A673 (cell line): ENCODE results near the gene FGD6.

Experiments
- CTCF ChIP-seq: fragments of 300-800, 200-600 bp; sonication (generic); conservative IDR thresholded peaks from 2 replicates; pipeline ENCODE4 v1.5.1; 2017; ENCODE audit warnings: low read depth, mild to moderate bottlenecking, antibody characterized with exemption, low read length, moderate library complexity, mixed read lengths
- EZH2 ChIP-seq: fragments of 200-600 bp; sonication (generic); IDR thresholded peaks from 2 replicates; pipeline ENCODE4 v1.6.1; 2017; ENCODE audit warnings: borderline replicate concordance, low read depth, mild to moderate bottlenecking, mixed read lengths, antibody characterized with exemption, low read length; ENCODE audit not compliant: poor library complexity, severe bottlenecking

- TF ChIP-seq CTCF (no peak), EZH2 (no peak)
These were observed 91.2 kb downstream of the FGD6 start for GRCh38 chr12:95126076-95126475.
